Spleen (tissue), 11 donors: ENCODE data around the gene NR1D2. TPM values are rescaled to one million over a fixed set of nuclear protein-coding genes. Genes with fewer than 3 reads are reported as not detected.

Experiments
- DNase-seq: peaks from one replicate; pipeline ENCODE4 v3.0.0-alpha.2; 2020
- H3K27ac ChIP-seq, 8 donors: fragments of 200-600 bp; sonication (generic) in 7 of 8; 1 replicate in 4 of 8; 2 replicates in 4 of 8; pipeline versions ENCODE4 v1.5.0 to v1.8.0; 2016 to 2021; ENCODE audit warnings: inconsistent platforms in 4 of 8, mild to moderate bottlenecking in 4 of 8, moderate library complexity in 1 of 8
- H3K27me3 ChIP-seq, 7 donors: fragments of 200-600 bp; sonication (generic) in 6 of 7; replicated peaks in 1 of 7; 1 replicate in 4 of 7; 2 replicates in 3 of 7; pipeline versions ENCODE4 v1.5.0 to v1.8.0; 2016 to 2021; ENCODE audit warnings: inconsistent platforms in 3 of 7, mild to moderate bottlenecking in 1 of 7
- H3K36me3 ChIP-seq, 6 donors: fragments of 200-600 bp; sonication (generic) in 5 of 6; 1 replicate in 4 of 6; 2 replicates in 2 of 6; pipeline versions ENCODE4 v1.5.0 to v1.8.0; 2016 to 2021; ENCODE audit warnings: inconsistent platforms in 2 of 6
- H3K4me1 ChIP-seq, 6 donors: fragments of 200-600 bp; sonication (generic) in 5 of 6; 1 replicate in 3 of 6; 2 replicates in 3 of 6; pipeline versions ENCODE4 v1.5.0 to v1.8.0; 2016 to 2021; ENCODE audit warnings: inconsistent platforms in 3 of 6
- H3K4me3 ChIP-seq, 8 donors: fragments of 200-600 bp; sonication (generic) in 7 of 8; 1 replicate in 4 of 8; 2 replicates in 4 of 8; pipeline versions ENCODE4 v1.5.0 to v1.8.0; 2016 to 2021; ENCODE audit warnings: inconsistent platforms in 4 of 8, mild to moderate bottlenecking in 4 of 8, moderate library complexity in 2 of 8
- H3K9me3 ChIP-seq, 8 donors: fragments of 200-600 bp; sonication (generic) in 7 of 8; 1 replicate in 4 of 8; 2 replicates in 4 of 8; pipeline versions ENCODE4 v1.5.0 to v1.8.0; 2016 to 2021; ENCODE audit warnings: inconsistent platforms in 4 of 8
- POLR2A ChIP-seq, 3 donors: fragments of 450-650 bp; IDR thresholded peaks; one replicate each; pipeline ENCODE4 v1.5.1; 2017; ENCODE audit warnings: antibody characterized with exemption in 3 of 3, mild to moderate bottlenecking in 1 of 3
- POLR2AphosphoS5 ChIP-seq, 3 donors: sonication (generic); formaldehyde crosslinking; IDR thresholded peaks; one replicate each; pipeline ENCODE4 v1.5.1; 2017; ENCODE audit warnings: antibody characterized with exemption in 3 of 3
- WGBS, 5 donors: extraction: QIAGEN DNeasy Blood & Tissue Kit in 3 of 5; methylation state at CpG; one replicate each; pipeline versions ENCODE4 v1.1.5 to v1.1.7; 2013 to 2018; 5-methylcytosine and 5-hydroxymethylcytosine counted together
- intact Hi-C: fragments of 100-400 bp; cut with DNase I; formaldehyde crosslinking; loops from one replicate; pipeline ENCODE4 v1.15.0; 2023; ENCODE audit warnings: low total_unique reads
- polyA plus RNA-seq, 3 donors: library from polyadenylated mRNA; stranded (reverse); fragments of 200-250 nt; gene quantifications; one replicate each; pipeline ENCODE4 v1.2.1, GENCODE V29; 2013
- total RNA-seq, 7 donors: library from RNA; depleted of rRNA in 3 of 7; stranded (reverse); fragments of >200 nt in 3 of 7; fragmentation: NEBNext Ultra II Directional in 4 of 7; extraction: Animal tissue kit (Norgen Biotek cat#: 25700) in 4 of 7; gene quantifications; one replicate each; pipeline versions ENCODE4 v1.1.0 to v1.2.1, GENCODE V29; 2016 to 2021
- TF ChIP-seq, protein P1 (sequence below), 11 experiments: fragments of 200-600 bp in 7 of 11; fragments of 450-650 bp in 4 of 11; sonication (generic) in 4 of 11; IDR thresholded peaks in 8 of 11; conservative IDR thresholded peaks in 3 of 11; 1 replicate in 7 of 11; 2 replicates in 4 of 11; pipeline versions ENCODE4 v1.4.0 to v1.8.0; 2016 to 2021; ENCODE audit warnings: antibody characterized with exemption in 11 of 11, inconsistent platforms in 4 of 11, mild to moderate bottlenecking in 1 of 11
- donor health status: healthy with polysubstance abuse.
- donor health status: DM: no; HTN: no; CAD: no; lungs with moderate emphysema.
- donor health status: DM: no; HTN: no; CAD: no.
- donor health status: Bipolar disorder and iron deficiency.
- donor health status: healthy.
- donor health status: DM: no; HTN: no; CAD: no.
- donor health status: DM: yes; HTN: yes; CAD: no.

The NR1D2 gene
- total and polyA plus RNA-seq, 10 donors: 6.1 to 44.4 (median 33.3) TPM

DNA sequence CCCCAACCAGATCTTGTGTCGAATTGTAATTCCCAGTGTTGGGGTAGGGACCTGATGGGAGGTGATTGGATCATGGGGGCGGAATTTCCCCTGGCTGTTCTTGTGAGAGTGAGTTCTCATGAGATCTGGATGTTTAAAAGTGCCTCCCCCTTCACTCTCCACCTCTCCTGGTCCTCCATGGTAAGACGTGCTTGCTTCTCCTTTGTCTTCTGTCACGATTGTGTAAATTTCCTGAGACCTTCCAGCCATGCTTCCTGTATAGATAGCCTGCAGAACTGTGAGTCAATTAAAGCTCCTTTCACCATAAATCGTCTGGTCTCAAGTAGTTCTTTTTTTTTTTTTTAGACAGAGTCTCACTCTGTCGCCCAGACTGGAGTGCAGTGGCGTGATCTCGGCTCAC lies 42.3 kb downstream of the NR1D2 start:
- WGBS, 5 donors: 38 to 56% (median 48%) methylated on average over 8 of the region's 8 CpGs
- no peak for DNase-seq
- H3K27me3 ChIP-seq: no peaks in the 10 kb centered on the region
- no peak overlapping the region for H3K27ac ChIP-seq
- intact Hi-C loops: no loop called here
- no peak overlapping the region for H3K4me3 ChIP-seq
- no peaks in the 10 kb centered on the region for H3K36me3 ChIP-seq
- H3K4me1 ChIP-seq: peaks cover 0 to 15% (median 0%) of the 10 kb centered on the region in 6 donors
- H3K9me3 ChIP-seq: no peaks in the 10 kb centered on the region
- TF ChIP-seq POLR2A (IDR thresholded peaks at IDR 0.05) (no peak), POLR2AphosphoS5 (IDR thresholded peaks at IDR 0.05) (no peak)
- TF ChIP-seq, protein P1, sequence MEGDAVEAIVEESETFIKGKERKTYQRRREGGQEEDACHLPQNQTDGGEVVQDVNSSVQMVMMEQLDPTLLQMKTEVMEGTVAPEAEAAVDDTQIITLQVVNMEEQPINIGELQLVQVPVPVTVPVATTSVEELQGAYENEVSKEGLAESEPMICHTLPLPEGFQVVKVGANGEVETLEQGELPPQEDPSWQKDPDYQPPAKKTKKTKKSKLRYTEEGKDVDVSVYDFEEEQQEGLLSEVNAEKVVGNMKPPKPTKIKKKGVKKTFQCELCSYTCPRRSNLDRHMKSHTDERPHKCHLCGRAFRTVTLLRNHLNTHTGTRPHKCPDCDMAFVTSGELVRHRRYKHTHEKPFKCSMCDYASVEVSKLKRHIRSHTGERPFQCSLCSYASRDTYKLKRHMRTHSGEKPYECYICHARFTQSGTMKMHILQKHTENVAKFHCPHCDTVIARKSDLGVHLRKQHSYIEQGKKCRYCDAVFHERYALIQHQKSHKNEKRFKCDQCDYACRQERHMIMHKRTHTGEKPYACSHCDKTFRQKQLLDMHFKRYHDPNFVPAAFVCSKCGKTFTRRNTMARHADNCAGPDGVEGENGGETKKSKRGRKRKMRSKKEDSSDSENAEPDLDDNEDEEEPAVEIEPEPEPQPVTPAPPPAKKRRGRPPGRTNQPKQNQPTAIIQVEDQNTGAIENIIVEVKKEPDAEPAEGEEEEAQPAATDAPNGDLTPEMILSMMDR (IDR thresholded peaks at IDR 0.05 in 8 of 11, conservative IDR thresholded peaks at IDR 0.05 in 3 of 11): no peak

DNA sequence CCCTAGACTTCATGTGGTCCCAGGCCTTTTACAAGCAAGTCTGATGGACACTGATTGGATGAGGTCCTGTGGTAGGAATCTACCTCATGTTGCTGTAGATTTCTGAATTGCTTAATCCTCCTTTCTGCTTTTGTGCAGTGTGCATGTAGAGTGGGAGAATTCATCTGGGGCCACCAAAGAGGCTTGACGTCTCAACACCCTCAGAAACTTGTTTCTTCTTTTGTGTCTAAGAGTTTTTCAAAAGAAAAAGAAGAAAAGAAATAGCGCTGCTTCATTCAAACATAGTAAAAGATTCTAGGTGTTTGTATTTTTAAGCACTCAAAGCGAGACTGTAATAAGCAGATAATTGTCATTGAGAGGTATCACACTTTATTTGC lies 46.2 kb downstream of the NR1D2 start:
- Histone ChIP-seq H3K4me3 (no peak overlapping the region), H3K4me1 (peaks cover 0 to 15% (median 0%) of the 10 kb centered on the region in 6 donors), H3K27me3 (no peaks in the 10 kb centered on the region), H3K27ac (no peak overlapping the region), H3K36me3 (no peaks in the 10 kb centered on the region), H3K9me3 (no peaks in the 10 kb centered on the region)
- WGBS, 5 donors: 66 to 85% (median 77%) methylated on average over 3 of the region's 3 CpGs
- no peak for DNase-seq
- intact Hi-C loops: loop anchor here (5.0 kb wide), 2 partner anchors 246 to 686 kb away; no protein-coding TSS in a partner anchor
- TF ChIP-seq, protein P1 (IDR thresholded peaks at IDR 0.05 in 8 of 11, conservative IDR thresholded peaks at IDR 0.05 in 3 of 11): no peak
- TF ChIP-seq POLR2AphosphoS5 (IDR thresholded peaks at IDR 0.05) (no peak), POLR2A (IDR thresholded peaks at IDR 0.05) (no peak)

DNA sequence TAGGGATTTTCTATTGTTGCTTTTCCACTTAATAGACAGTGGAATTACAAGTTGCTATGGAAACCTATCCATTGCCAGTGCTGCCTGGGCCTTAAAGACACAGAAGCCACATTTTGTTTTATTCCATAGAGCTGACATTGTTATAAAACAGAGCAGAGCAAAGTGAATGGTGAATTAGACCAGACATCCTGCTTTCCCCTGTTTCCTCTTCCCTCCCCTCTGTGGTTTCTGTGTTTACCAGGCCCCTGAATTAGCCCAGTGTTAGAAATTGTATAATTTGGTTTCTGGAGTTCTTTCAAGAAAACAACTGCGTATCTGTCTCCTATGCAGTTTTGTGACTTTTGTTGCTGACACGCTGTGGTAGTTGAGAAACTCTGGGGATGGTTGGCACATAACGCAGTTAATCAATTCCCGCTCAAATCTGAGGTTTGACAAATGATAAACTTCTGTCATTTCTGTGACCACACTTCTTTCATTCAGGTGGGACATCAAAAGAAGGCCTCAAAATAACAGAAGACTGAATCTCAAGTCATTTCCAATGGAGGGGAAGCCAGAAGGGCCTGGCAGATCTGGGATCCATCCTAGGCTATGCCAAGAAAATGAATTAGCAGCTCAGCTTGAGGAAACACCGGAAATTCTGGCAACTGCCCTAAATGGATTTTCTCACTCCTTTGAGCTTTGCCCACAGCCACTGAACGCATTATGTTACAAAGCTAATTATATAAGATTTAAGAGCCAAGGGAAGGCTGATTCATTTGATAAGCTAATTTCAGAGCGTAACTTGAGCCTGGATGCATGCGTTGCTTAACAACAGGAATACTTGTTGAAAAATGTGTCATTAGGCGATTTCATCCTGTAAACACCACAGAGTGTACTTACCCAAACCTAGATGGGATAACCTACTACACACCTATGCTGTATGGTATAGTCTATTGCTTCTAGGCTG lies 46.9 kb downstream of the NR1D2 start:
- WGBS, 5 donors: 33 to 69% (median 51%) methylated on average over 9 of the region's 9 CpGs
- intact Hi-C loops: loop anchor here (5.0 kb wide), 2 partner anchors 245 to 685 kb away; no protein-coding TSS in a partner anchor
- H3K36me3 ChIP-seq: no peaks in the 10 kb centered on the region
- H3K4me1 ChIP-seq: peaks cover 0 to 15% (median 0%) of the 10 kb centered on the region in 6 donors
- no peaks in the 10 kb centered on the region for H3K27me3 ChIP-seq
- DNase-seq: no peak
- TF ChIP-seq POLR2A (IDR thresholded peaks at IDR 0.05) (no peak), POLR2AphosphoS5 (IDR thresholded peaks at IDR 0.05) (no peak)
- TF ChIP-seq, protein P1 (IDR thresholded peaks at IDR 0.05 in 8 of 11, conservative IDR thresholded peaks at IDR 0.05 in 3 of 11): no peak
- no peak overlapping the region for H3K27ac ChIP-seq
- no peak overlapping the region for H3K4me3 ChIP-seq
- no peaks in the 10 kb centered on the region for H3K9me3 ChIP-seq
